ENCODE measurements around the gene MSMO1.

Gene MSMO1

GRCh38 chr4:165378745-165379677 is 51.5 kb downstream of the MSMO1 start, which contains the start of gene CPE:
Gene CPE, plus strand, starts transcription at chr4:165379008. Its CDS starts 214 bp downstream, at chr4:165379222.
- DNase-seq (ENCODE audit: low spot score in 2 of 2), result peak; percentile 65 to 86
- Histone ChIP-seq H3K4me3 (peak within 1 kb of the TSS; percentile 36), H3K36me3 (replicated peaks) (no peaks in the 10 kb centered on the region), H3K4me1 (peaks cover 7% of the 10 kb centered on the region), H3K9me3 (no peaks in the 10 kb centered on the region), H3K27me3 (ENCODE audit: low read depth) (peaks cover 8% of the 10 kb centered on the region)
- in situ Hi-C loops (cut with MboI; ENCODE audit: low sequenced_read_pairs), result no loop called here

GRCh38 chr4:165379678-165380064 is 52.2 kb downstream of the MSMO1 start:
- Histone ChIP-seq H3K9me3 (no peaks in the 10 kb centered on the region), H3K36me3 (replicated peaks) (no peaks in the 10 kb centered on the region), H3K27me3 (ENCODE audit: low read depth) (peaks cover 8% of the 10 kb centered on the region), H3K4me3 (peak overlapping the region; percentile 36), H3K4me1 (peaks cover 7% of the 10 kb centered on the region)
- in situ Hi-C loops (cut with MboI; ENCODE audit: low sequenced_read_pairs), result no loop called here
- DNase-seq (ENCODE audit: low spot score in 2 of 2), result peak in 1 of 2 experiments; percentile 23

GRCh38 chr4:165380805-165381204 is 53.3 kb downstream of the MSMO1 start:
- in situ Hi-C loops (cut with MboI; ENCODE audit: low sequenced_read_pairs), result no loop called here
- H3K4me3 ChIP-seq, result no peak overlapping the region
- H3K27me3 ChIP-seq (ENCODE audit: low read depth), result peaks cover 8% of the 10 kb centered on the region
- H3K9me3 ChIP-seq, result no peaks in the 10 kb centered on the region
- H3K36me3 ChIP-seq (replicated peaks), result no peaks in the 10 kb centered on the region
- DNase-seq (ENCODE audit: low spot score in 2 of 2), result no peak
- peaks cover 7% of the 10 kb centered on the region for H3K4me1 ChIP-seq

- no peak for DNase-seq (ENCODE audit: low spot score in 2 of 2)
- H3K4me1 ChIP-seq, result peaks cover 7% of the 10 kb centered on the region
- H3K9me3 ChIP-seq, result no peaks in the 10 kb centered on the region
- no peak overlapping the region for H3K4me3 ChIP-seq
- H3K36me3 ChIP-seq (replicated peaks), result no peaks in the 10 kb centered on the region
- in situ Hi-C loops (cut with MboI; ENCODE audit: low sequenced_read_pairs), result no loop called here
- peaks cover 8% of the 10 kb centered on the region for H3K27me3 ChIP-seq (ENCODE audit: low read depth)
Measured at GRCh38 chr4:165381821-165382373, 54.4 kb downstream of the MSMO1 start.

GRCh38 chr4:165382640-165383039 is 55.2 kb downstream of the MSMO1 start:
- H3K9me3 ChIP-seq, result no peaks in the 10 kb centered on the region
- no peak for DNase-seq (ENCODE audit: low spot score in 2 of 2)
- no peaks in the 10 kb centered on the region for H3K36me3 ChIP-seq (replicated peaks)
- in situ Hi-C loops (cut with MboI; ENCODE audit: low sequenced_read_pairs), result no loop called here
- peaks cover 4% of the 10 kb centered on the region for H3K27me3 ChIP-seq (ENCODE audit: low read depth)
- no peak overlapping the region for H3K4me3 ChIP-seq
- H3K4me1 ChIP-seq, result peaks cover 7% of the 10 kb centered on the region

- DNase-seq (ENCODE audit: low spot score in 2 of 2), result no peak
- no peaks in the 10 kb centered on the region for H3K36me3 ChIP-seq (replicated peaks)
- in situ Hi-C loops (cut with MboI; ENCODE audit: low sequenced_read_pairs), result no loop called here
- H3K4me1 ChIP-seq, result no peaks in the 10 kb centered on the region; the same call in none of the 2 replicates
- no peak overlapping the region for H3K4me3 ChIP-seq
- no peaks in the 10 kb centered on the region; the same call in 1 of the 2 replicates for H3K27me3 ChIP-seq (ENCODE audit: low read depth)
- no peaks in the 10 kb centered on the region for H3K9me3 ChIP-seq
Measured at GRCh38 chr4:165383591-165384073, 56.2 kb downstream of the MSMO1 start.

GRCh38 chr4:165384186-165384585 is 56.7 kb downstream of the MSMO1 start:
- Histone ChIP-seq H3K4me1 (no peaks in the 10 kb centered on the region; the same call in 1 of the 2 replicates), H3K4me3 (no peak overlapping the region), H3K27me3 (ENCODE audit: low read depth) (no peaks in the 10 kb centered on the region; the same call in 1 of the 2 replicates), H3K9me3 (no peaks in the 10 kb centered on the region), H3K36me3 (replicated peaks) (no peaks in the 10 kb centered on the region)
- in situ Hi-C loops (cut with MboI; ENCODE audit: low sequenced_read_pairs), result no loop called here
- DNase-seq (ENCODE audit: low spot score in 2 of 2), result no peak

- Histone ChIP-seq H3K9me3 (no peaks in the 10 kb centered on the region), H3K4me3 (no peak overlapping the region), H3K4me1 (no peaks in the 10 kb centered on the region; the same call in 1 of the 2 replicates), H3K36me3 (replicated peaks) (no peaks in the 10 kb centered on the region), H3K27me3 (ENCODE audit: low read depth) (no peaks in the 10 kb centered on the region; the same call in 1 of the 2 replicates)
- no peak for DNase-seq (ENCODE audit: low spot score in 2 of 2)
- in situ Hi-C loops (cut with MboI; ENCODE audit: low sequenced_read_pairs), result no loop called here
Measured at GRCh38 chr4:165384598-165384997, 57.1 kb downstream of the MSMO1 start.

- Histone ChIP-seq H3K9me3 (no peaks in the 10 kb centered on the region), H3K36me3 (replicated peaks) (no peaks in the 10 kb centered on the region), H3K27me3 (ENCODE audit: low read depth) (no peaks in the 10 kb centered on the region; the same call in 1 of the 2 replicates), H3K4me1 (no peaks in the 10 kb centered on the region; the same call in 1 of the 2 replicates), H3K4me3 (no peak overlapping the region)
- in situ Hi-C loops (cut with MboI; ENCODE audit: low sequenced_read_pairs), result no loop called here
- no peak for DNase-seq (ENCODE audit: low spot score in 2 of 2)
Measured at GRCh38 chr4:165385126-165385525, 57.7 kb downstream of the MSMO1 start.

GRCh38 chr4:165386328-165386727 is 58.9 kb downstream of the MSMO1 start:
- DNase-seq (ENCODE audit: low spot score in 2 of 2), result no peak
- Histone ChIP-seq H3K4me3 (no peak overlapping the region), H3K27me3 (ENCODE audit: low read depth) (no peaks in the 10 kb centered on the region; the same call in 1 of the 2 replicates), H3K9me3 (no peaks in the 10 kb centered on the region), H3K4me1 (no peaks in the 10 kb centered on the region; the same call in 1 of the 2 replicates), H3K36me3 (replicated peaks) (no peaks in the 10 kb centered on the region)
- in situ Hi-C loops (cut with MboI; ENCODE audit: low sequenced_read_pairs), result no loop called here

GRCh38 chr4:165388756-165389155 is 61.3 kb downstream of the MSMO1 start:
- no peaks in the 10 kb centered on the region for H3K9me3 ChIP-seq
- H3K27me3 ChIP-seq (ENCODE audit: low read depth), result no peaks in the 10 kb centered on the region; the same call in 1 of the 2 replicates
- H3K4me1 ChIP-seq, result no peaks in the 10 kb centered on the region
- DNase-seq (ENCODE audit: low spot score in 2 of 2), result no peak
- no peak overlapping the region for H3K4me3 ChIP-seq
- H3K36me3 ChIP-seq (replicated peaks), result no peaks in the 10 kb centered on the region
- in situ Hi-C loops (cut with MboI; ENCODE audit: low sequenced_read_pairs), result no loop called here
